GM18505 (cell line): ENCODE data around the gene TMEM86B.

Experiments
- ATAC-seq: cut with Tn5 transposase; IDR thresholded peaks from one replicate; pipeline ENCODE4 v1.9.1; 2021; ENCODE audit not compliant: unreplicated experiment
- POLR2A ChIP-seq: IDR thresholded peaks from 4 replicates; pipeline ENCODE4 v1.6.1; 2011; ENCODE audit warnings: borderline replicate concordance; ENCODE audit not compliant: insufficient read depth, insufficient read length; ENCODE audit errors: extremely low read depth

Gene TMEM86B

GRCh38 chr19:55252760-55253663, 24.4 kb upstream of the TMEM86B start:
- TF ChIP-seq POLR2A: no peak
- ATAC-seq: no peak

DNA sequence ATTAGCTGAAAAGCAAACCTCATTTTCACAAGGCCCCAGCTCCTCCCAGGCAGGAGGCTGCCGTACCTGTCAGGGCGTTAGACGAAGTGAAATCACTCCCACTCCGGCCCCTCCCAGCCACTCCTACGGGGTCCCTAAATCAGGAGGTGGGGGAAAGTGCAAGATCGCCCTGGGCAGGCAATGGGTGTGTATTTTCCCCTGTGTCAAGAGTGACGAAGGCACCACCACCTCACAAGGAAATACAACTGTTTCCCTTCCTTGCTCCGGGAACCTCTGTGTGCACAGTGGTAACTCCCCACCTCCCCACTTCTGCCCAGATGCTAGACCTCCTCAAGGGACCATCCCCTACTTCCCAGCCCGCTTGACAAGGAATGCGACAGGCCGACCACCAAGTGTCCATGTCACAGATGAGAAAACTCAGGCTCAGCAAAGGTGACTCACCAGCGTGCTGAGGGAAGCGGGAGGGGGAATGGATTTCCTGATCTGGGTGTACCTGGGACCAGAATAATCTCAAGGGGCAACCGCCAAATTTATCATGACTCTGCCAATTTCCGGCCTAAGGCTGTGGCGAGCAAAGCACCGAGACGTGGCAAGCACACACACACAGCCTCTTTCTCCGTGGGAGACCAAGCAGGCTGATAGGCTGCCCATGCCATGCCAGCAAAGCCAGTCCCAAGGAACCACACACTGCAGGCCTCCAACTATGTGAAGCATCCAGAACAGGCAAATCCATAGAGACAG, 22.9 kb upstream of the TMEM86B start:
- TF ChIP-seq POLR2A: no peak
- no peak for ATAC-seq

DNA sequence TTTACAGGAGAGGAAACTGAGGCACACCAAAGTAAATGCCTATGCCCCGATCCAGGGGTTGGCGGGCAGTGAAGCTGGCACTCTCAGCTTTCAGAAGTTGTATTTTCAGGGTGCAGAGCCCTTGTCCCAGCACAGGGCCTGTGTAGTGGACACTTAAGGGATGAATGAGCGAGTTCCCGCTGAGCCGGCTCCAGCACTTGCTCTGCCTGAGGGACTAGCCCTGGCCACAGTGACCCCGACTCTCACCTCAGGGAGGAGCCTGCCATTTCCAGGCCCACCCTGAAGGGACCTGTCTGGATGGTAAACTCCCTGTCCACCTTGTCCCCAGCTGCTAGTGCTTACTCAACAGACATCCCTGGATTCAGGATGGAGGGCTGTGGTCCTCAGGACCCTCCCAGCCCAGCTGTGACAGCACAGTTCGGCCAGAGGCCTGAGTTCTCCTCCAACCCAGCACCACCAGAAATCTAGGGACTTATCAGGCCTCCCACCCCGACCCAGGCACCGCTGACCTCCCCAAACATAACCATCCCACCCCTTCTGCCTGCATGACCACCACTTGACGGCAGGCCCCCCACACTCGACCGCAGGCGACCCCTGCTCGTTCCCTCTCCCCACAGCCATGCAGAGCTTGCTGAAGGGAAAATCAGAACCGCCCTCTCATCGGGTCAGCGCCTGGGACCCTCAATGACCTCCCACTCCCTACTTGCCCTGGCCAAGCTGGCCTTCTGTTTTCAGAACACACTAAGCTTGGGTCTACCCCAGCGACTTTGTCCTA, 21.9 kb upstream of the TMEM86B start:
- no peak for ATAC-seq
- TF ChIP-seq POLR2A: no peak

GRCh38 chr19:55249841-55250240, 21.3 kb upstream of the TMEM86B start:
- ATAC-seq: no peak
- TF ChIP-seq POLR2A: no peak

DNA sequence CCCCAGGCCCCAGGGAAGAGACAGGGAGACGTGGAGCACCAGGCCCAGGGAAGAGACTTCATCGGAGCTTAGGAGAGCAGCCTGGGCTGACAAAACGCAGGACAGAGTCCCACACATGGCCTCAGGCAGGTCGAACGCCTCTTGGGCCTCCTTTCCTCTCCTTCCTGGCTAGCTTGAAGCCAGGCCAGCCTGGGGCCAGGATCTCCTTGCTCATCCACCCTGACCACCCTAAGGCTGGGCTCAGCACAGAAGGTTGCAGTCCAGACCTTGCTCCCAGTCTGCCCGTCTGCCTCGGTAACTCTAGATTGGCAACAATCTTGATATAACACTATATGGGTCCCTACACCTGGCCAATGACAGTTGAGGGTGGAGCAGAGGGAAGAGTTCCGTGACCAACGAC, 20.1 kb upstream of the TMEM86B start:
- no peak for ATAC-seq
- TF ChIP-seq POLR2A: no peak

DNA sequence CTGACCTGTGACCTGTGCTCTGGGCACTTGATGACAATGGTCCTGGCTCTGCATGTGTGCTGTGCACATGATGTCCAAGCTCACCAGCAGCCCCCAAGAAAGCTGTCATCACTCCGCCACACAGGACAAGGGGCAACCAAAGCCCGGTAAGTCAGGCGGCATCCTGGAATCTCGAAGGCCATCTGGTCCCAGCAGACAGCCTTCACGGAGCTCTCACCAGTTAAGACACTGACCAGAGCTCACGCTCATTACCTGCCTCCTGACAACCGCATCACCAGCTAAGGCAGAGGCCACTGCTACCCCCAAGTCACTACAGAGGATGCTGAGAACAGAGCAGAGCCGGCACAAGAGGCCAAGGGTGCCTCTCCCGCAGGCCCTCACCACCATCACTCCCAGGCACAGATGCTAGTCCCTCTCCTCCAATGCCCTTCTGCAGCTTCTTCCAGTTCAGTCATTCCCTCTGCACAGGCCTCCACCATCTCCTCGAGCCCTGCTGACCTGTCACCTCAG, 19.7 kb upstream of the TMEM86B start:
- no peak for ATAC-seq
- TF ChIP-seq POLR2A: no peak

DNA sequence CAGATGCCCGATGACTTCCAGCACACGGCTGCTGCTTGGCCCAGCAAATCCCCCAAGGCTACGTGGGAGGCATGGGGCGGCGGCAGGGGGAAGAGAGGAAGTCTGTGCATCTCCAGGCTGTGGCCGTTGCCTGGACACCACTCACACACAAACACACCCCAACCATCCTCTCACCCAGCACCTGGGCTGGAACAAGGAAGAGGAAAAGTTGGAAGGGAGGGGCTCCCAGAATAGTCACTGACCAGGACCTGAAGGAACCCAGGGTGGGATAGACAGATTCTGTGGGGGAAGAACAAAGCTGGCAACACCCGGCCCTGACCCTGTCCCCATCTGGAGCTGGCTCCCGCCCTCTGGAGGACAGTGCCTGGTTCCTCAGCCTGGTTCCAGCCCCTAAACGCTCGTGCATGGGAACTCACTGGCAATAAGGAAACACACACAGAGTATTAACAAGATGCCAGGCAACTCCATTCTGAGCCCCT, 19.1 kb upstream of the TMEM86B start:
- ATAC-seq: no peak
- no peak for TF ChIP-seq POLR2A

GRCh38 chr19:55246462-55247451, 18.2 kb upstream of the TMEM86B start:
- ATAC-seq: no peak
- TF ChIP-seq POLR2A: no peak

- no peak for ATAC-seq
- no peak for TF ChIP-seq POLR2A
Observed at GRCh38 chr19:55245236-55245904, 16.8 kb upstream of the TMEM86B start.

- no peak for ATAC-seq
- no peak for TF ChIP-seq POLR2A
Observed at GRCh38 chr19:55244004-55244680, 15.6 kb upstream of the TMEM86B start.

DNA sequence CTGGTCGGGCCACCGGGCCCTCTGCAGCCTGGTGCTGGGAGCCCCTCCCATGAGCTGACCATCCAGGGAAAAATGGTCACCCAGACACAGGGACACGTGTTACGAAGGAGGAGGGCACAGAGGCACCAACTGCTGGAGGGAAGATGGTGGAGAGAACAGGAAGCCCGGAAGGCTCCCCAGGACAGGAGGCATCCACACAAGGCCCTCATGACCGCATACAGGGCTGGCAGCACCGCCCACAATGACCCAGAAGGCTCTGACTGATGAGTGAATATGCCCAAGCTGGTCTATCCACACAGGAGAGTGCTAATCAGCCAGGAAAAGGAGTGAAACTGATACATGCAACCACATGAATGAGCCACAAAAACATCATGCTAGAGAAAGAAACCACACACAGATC, 14.0 kb upstream of the TMEM86B start:
- no peak for ATAC-seq
- TF ChIP-seq POLR2A: no peak
